GM12873 (cell line): ENCODE results near the gene GSE1.

Experiments used
- CTCF ChIP-seq: IDR thresholded peaks from 2 replicates; pipeline ENCODE4 v1.5.1; 2012; ENCODE audit warnings: low read depth, mild to moderate bottlenecking, moderate library complexity, low read length, control low read depth; ENCODE audit not compliant: insufficient read depth; ENCODE audit errors: missing control alignments

Gene GSE1

GRCh38 chr16:85644093-85644712 lies 31.1 kb downstream of the GSE1 start:
- TF ChIP-seq CTCF = no peak

GRCh38 chr16:85645021-85645589 lies 32.0 kb downstream of the GSE1 start:
- no peak for TF ChIP-seq CTCF

DNA sequence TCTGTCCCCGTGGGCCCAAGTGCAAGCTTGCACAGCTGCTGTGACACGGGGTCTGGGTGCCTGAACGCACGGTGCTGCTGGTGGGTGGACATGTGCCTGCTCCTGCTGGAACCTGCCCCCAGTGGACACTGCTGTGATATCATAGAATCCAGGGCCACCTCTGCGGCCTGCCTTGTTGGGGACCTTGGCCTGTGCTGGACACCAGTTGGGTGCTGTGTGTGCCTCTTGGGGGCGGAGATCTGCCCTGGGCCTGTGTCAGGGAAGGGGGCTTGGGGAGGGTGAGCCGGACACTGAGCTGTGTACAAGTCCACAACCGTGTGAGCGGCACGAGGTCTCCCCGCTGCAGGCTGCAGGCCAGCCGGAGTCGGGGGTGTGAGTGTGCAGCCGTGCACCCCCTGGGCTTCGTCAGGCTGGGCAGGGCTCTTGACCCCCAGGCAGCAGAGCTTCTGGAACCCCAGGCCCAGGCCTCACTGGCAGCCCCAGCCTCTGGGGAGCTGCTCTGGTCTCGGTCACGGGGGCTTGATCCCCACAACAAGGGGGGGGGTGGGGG lies 33.3 kb downstream of the GSE1 start:
- no peak for TF ChIP-seq CTCF

DNA sequence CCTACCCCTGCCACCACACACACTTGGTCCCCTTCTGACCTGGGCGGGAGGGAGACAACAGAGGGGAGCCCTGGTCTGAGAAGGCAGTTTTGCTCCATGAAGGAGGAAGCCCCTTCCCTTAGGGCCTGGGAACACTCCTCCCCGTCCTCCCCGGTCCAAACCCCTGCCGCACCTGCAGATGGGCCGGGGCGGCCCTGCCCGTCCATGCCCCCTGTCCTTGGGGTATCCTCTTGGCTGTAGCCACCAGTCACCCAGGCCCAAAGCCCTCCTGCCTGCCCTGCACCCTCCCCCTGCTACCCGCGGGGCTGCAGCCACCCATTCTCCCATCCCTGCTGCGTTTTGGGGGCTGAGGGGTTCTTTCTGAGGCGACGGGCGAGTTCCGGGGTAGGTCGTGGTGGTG lies 33.9 kb downstream of the GSE1 start:
- no peak for TF ChIP-seq CTCF

DNA sequence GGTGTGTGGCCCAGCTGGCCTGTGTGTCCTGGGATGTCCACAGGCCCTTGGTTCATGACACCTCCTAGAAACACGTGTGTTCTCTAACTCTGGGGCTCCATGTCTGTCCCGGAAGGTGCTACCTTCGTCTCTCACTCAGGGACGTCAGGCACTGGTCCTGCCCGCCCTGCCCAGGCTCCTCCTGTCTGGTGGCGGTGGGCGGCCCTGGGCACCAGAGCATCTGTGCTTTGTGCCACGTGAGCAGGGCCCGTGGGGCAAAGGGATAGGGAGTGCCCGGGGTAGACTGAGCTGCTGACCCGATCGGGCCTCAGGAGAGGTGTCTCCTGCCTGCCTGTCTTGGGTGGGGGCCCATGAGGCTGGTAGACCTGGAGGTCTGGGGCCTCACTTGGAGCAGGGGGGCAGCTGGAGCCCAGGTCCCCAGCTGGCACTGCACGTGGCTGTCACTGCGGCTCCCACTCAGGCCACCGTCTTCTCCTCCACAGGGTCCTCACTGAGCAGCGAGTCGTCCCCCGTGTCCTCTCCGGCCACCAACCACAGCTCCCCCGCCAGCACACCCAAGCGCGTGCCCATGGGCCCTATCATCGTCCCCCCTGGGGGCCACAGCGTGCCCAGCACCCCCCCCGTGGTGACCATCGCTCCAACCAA lies 35.1 kb downstream of the GSE1 start:
- no peak for TF ChIP-seq CTCF

- no peak for TF ChIP-seq CTCF
Observed at GRCh38 chr16:85648805-85649204, 35.7 kb downstream of the GSE1 start.

DNA sequence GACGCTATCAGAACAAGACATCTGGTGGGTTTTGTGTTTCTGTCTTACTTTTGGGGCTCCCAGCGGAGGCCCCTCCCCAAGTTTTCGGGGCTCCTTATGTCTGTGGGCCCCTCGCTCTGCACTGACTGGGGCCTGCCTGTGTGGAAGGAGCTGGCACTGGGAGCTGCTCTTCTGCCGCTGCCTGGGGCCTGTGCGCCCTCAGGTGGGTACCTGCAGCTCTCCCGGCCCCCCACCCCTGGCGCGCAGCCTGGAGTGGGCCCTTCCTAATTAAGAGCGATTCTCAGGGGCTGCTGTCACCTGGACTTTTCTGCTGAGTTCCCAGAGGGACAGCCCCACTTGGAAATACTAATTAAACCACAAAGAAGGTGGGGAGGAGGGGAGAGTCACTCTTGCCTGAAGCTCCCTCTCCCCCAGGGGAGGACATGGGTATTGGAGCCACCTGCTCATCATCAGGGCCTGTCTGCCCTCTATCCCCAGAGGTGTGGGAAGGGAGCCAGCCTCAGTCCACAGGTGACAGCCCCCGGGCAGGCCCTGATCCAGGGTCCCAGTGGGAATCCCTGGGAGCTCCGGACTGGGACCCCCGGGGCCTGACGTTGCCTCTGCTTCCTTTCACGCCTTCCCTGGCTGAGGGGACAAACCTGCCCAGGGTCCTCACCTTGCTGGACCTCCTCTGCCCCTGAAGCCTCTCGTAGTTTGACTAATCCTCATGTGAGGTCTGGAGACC lies 36.5 kb downstream of the GSE1 start:
- no peak for TF ChIP-seq CTCF
